Measurements from ENCODE around the gene BICRA. TPM values are rescaled to one million over a fixed set of nuclear protein-coding genes. Genes with fewer than 3 reads are reported as not detected.

BICRA gene
- total and polyA plus RNA-seq, 9 of the 15 experiments (the other 6 are each of a cell fraction or from before 2014, with no cell fraction given): 0.01 to 8.8 (median 1.2) TPM

- TF ChIP-seq, protein P1, sequence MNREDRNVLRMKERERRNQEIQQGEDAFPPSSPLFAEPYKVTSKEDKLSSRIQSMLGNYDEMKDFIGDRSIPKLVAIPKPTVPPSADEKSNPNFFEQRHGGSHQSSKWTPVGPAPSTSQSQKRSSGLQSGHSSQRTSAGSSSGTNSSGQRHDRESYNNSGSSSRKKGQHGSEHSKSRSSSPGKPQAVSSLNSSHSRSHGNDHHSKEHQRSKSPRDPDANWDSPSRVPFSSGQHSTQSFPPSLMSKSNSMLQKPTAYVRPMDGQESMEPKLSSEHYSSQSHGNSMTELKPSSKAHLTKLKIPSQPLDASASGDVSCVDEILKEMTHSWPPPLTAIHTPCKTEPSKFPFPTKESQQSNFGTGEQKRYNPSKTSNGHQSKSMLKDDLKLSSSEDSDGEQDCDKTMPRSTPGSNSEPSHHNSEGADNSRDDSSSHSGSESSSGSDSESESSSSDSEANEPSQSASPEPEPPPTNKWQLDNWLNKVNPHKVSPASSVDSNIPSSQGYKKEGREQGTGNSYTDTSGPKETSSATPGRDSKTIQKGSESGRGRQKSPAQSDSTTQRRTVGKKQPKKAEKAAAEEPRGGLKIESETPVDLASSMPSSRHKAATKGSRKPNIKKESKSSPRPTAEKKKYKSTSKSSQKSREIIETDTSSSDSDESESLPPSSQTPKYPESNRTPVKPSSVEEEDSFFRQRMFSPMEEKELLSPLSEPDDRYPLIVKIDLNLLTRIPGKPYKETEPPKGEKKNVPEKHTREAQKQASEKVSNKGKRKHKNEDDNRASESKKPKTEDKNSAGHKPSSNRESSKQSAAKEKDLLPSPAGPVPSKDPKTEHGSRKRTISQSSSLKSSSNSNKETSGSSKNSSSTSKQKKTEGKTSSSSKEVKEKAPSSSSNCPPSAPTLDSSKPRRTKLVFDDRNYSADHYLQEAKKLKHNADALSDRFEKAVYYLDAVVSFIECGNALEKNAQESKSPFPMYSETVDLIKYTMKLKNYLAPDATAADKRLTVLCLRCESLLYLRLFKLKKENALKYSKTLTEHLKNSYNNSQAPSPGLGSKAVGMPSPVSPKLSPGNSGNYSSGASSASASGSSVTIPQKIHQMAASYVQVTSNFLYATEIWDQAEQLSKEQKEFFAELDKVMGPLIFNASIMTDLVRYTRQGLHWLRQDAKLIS (CRISPR knock-in tag; IDR thresholded peaks at IDR 0.05): no peak
- TF ChIP-seq SRSF3 (IDR thresholded peaks at IDR 0.05; ENCODE audit: insufficient read depth, low read length) (no peak), XRCC5 (IDR thresholded peaks at IDR 0.05; ENCODE audit: low read depth, low read length) (peak; percentile 54; the same call in 1 of the 2 replicates), TEAD4 (IDR thresholded peaks at IDR 0.05; ENCODE audit: low read length) (no peak), TEAD4 (CRISPR knock-in tag; IDR thresholded peaks at IDR 0.05; ENCODE audit: borderline replicate concordance) (no peak), ESRRA (IDR thresholded peaks at IDR 0.05; ENCODE audit: borderline replicate concordance, low read depth) (no peak), PHB2 (IDR thresholded peaks at IDR 0.05; ENCODE audit: low read depth) (peak; percentile 31; the same call in 1 of the 2 replicates), PTBP1 (IDR thresholded peaks at IDR 0.05; ENCODE audit: low read depth, low read length) (no peak), OTX1 (CRISPR knock-in tag; IDR thresholded peaks at IDR 0.05) (0 out of 2 replicates have a peak, but pooled peaks have one; percentile 36), THRA (IDR thresholded peaks at IDR 0.05) (no peak), JUNB (CRISPR knock-in tag; conservative IDR thresholded peaks at IDR 0.05) (no peak), E4F1 (CRISPR knock-in tag; IDR thresholded peaks at IDR 0.05; ENCODE audit: borderline replicate concordance) (no peak), BMI1 (IDR thresholded peaks at IDR 0.05; ENCODE audit: low read length) (no peak), NR4A1 (CRISPR knock-in tag; IDR thresholded peaks at IDR 0.05) (no peak), NR4A1 (tag; IDR thresholded peaks at IDR 0.05) (no peak)
- TF ChIP-seq, protein P2, sequence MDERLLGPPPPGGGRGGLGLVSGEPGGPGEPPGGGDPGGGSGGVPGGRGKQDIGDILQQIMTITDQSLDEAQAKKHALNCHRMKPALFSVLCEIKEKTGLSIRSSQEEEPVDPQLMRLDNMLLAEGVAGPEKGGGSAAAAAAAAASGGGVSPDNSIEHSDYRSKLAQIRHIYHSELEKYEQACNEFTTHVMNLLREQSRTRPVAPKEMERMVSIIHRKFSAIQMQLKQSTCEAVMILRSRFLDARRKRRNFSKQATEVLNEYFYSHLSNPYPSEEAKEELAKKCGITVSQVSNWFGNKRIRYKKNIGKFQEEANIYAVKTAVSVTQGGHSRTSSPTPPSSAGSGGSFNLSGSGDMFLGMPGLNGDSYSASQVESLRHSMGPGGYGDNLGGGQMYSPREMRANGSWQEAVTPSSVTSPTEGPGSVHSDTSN (CRISPR knock-in tag; IDR thresholded peaks at IDR 0.05; ENCODE audit: low read depth): no peak
- TF ChIP-seq, protein P2 (tag; conservative IDR thresholded peaks at IDR 0.05; ENCODE audit: low read depth): no peak
Observed at GRCh38 chr19:47713046-47714021, 104.4 kb downstream of the BICRA start, which contains the start of gene EHD2 (continued).

All from K562 (cell line).